Gastrocnemius medialis (tissue), 4 donors: Measurements from ENCODE around the gene SNX24.

Experiments used
- POLR2A ChIP-seq, 2 donors: fragments of 450-650 bp; IDR thresholded peaks; one replicate each; pipeline ENCODE4 v1.6.1; 2017; ENCODE audit warnings: antibody characterized with exemption in 2 of 2, mild to moderate bottlenecking in 2 of 2, moderate library complexity in 2 of 2
- TF ChIP-seq, protein P1 (sequence below), 5 experiments: fragments of 450-650 bp in 3 of 5; fragments of 200-600 bp in 2 of 5; sonication (generic) in 2 of 5; IDR thresholded peaks in 4 of 5; conservative IDR thresholded peaks in 1 of 5; 1 replicate in 4 of 5; 2 replicates in 1 of 5; pipeline ENCODE4 v1.5.1; 2016 to 2019; ENCODE audit warnings: antibody characterized with exemption in 5 of 5, mild to moderate bottlenecking in 3 of 5, moderate library complexity in 3 of 5

DNA sequence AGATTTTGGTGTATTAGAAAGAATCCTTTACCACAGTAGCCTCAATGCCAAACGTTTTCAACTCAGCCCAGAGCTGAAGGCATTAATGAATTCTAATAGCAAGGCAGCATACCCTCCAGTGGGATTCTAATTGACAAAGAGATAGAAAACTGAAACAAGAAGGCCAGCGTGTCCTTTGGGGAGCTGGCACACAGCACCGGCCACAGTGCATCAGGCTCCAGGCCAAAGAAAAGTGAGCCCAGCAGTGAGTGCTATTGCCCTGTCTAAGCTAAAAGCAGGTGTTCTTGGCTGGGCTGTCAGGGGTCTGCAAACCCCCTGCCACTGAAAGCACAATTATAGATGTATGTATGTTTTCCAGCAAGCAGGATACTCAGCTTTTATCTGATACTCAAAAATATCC is 150.7 kb downstream of the SNX24 start:
- no peak for TF ChIP-seq POLR2A (IDR thresholded peaks at IDR 0.05)
- TF ChIP-seq, protein P1, sequence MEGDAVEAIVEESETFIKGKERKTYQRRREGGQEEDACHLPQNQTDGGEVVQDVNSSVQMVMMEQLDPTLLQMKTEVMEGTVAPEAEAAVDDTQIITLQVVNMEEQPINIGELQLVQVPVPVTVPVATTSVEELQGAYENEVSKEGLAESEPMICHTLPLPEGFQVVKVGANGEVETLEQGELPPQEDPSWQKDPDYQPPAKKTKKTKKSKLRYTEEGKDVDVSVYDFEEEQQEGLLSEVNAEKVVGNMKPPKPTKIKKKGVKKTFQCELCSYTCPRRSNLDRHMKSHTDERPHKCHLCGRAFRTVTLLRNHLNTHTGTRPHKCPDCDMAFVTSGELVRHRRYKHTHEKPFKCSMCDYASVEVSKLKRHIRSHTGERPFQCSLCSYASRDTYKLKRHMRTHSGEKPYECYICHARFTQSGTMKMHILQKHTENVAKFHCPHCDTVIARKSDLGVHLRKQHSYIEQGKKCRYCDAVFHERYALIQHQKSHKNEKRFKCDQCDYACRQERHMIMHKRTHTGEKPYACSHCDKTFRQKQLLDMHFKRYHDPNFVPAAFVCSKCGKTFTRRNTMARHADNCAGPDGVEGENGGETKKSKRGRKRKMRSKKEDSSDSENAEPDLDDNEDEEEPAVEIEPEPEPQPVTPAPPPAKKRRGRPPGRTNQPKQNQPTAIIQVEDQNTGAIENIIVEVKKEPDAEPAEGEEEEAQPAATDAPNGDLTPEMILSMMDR (IDR thresholded peaks at IDR 0.05 in 4 of 5, conservative IDR thresholded peaks at IDR 0.05 in 1 of 5): no peak
